Mammary epithelial cell (primary cell): ENCODE measurements around the gene COLEC11.

ENCODE experiments used
- CTCF ChIP-seq, 2 donors: IDR thresholded peaks in 1 of 2; conservative IDR thresholded peaks in 1 of 2; 2 replicates each; pipeline ENCODE4 v1.5.1; 2011 to 2012; ENCODE audit warnings: inconsistent platforms in 2 of 2, low read length in 2 of 2, mild to moderate bottlenecking in 2 of 2, control low read depth in 1 of 2, low read depth in 1 of 2; ENCODE audit not compliant: insufficient read depth in 1 of 2; ENCODE audit errors: extremely low read depth in 1 of 2
- EZH2 ChIP-seq: IDR thresholded peaks from 2 replicates; pipeline ENCODE4 v1.6.1; 2012; ENCODE audit warnings: low read length, inconsistent platforms, borderline replicate concordance

DNA sequence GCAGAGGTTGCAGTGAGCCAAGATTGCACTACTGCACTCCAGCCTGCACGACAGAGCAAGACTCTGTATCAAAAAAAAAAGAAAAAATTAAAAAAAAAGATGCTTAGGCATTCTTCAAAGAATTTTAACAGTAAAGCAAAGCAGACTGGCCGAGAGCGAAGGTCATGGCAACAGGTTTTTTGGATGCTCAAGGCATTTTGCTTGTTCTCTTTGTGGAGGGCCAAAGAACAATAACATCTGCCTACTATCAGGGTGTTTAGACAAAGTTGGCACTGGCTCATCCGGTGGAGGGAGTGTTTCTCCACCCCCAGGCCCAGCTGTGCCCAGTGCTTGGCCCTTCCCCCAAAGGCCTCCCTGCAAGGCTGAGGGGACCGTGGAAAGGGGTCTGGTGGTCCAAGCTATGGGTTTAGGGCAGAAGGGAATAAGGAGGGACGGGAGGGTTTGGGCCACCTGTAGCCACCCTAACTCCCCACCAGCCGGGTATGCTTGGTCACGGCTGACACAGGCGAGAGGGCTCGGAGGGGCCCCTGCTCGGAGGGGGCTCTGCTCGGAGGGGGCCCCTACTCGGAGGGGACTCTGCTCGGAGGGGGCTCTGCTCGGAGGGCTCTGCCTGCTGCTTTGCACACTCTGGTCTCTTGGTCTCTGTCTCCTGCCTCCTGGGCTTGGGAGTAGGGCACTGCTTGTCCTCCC, 36.4 kb downstream of the COLEC11 start:
- TF ChIP-seq CTCF (conservative IDR thresholded peaks at IDR 0.05 in 1 of 2, IDR thresholded peaks at IDR 0.05 in 1 of 2; ENCODE audit: extremely low read depth in 1 of 2, insufficient read depth in 1 of 2, low read depth in 1 of 2, low read length in 2 of 2), result no peak
- TF ChIP-seq EZH2, result no peak
